H1 (cell line): ENCODE data around the gene TANC1. TPM values are rescaled to one million over a fixed set of nuclear protein-coding genes. Genes with fewer than 3 reads are reported as not detected.

Experiments used
- CTCF ChIA-PET: fragments of 300-600 bp; sonication (Branson Sonifier 250); formaldehyde crosslinking; loops from one replicate; lab custom pipeline; 2021; ENCODE audit not compliant: partially characterized antibody; lab: Charles Lee
- POLR2A ChIA-PET: fragments of 300-600 bp; sonication (Branson Sonifier 250); formaldehyde crosslinking; loops from one replicate; lab custom pipeline; 2021; ENCODE audit warnings: inconsistent platforms; ENCODE audit not compliant: partially characterized antibody; lab: Charles Lee
- DNase-seq, 2 experiments: peaks; one replicate each; pipeline versions ENCODE4 v3.0.0 to v3.0.0-alpha.2; 2010 to 2022; ENCODE audit warnings: low spot score in 2 of 2, low read depth in 1 of 2, mixed read lengths in 1 of 2
- FAIRE-seq: peaks from 2 replicates; lab custom pipeline; 2011; peaks lifted over from hg19 to GRCh38; lab: Jason Lieb, UNC
- H2AFZ ChIP-seq: 2 replicates; pipeline ENCODE4 v1.8.1; 2012; ENCODE audit warnings: low read length, inconsistent platforms
- H2AK5ac ChIP-seq: 2 replicates; pipeline ENCODE4 v1.6.1; 2013; ENCODE audit warnings: low read depth, low read length
- H2BK120ac ChIP-seq: replicated peaks from 2 replicates; pipeline ENCODE3; 2013; ENCODE audit warnings: low read depth, low read length, inconsistent platforms
- H2BK12ac ChIP-seq: 2 replicates; pipeline ENCODE4 v1.6.1; 2013; ENCODE audit warnings: low read depth, low read length
- H2BK15ac ChIP-seq: 2 replicates; pipeline ENCODE4 v1.6.1; 2013; ENCODE audit warnings: low read length
- H2BK20ac ChIP-seq: 2 replicates; pipeline ENCODE4 v1.6.1; 2013; ENCODE audit warnings: low read length
- H2BK5ac ChIP-seq: 2 replicates; pipeline ENCODE4 v1.6.1; 2013; ENCODE audit warnings: low read depth, low read length
- H3K14ac ChIP-seq: 2 replicates; pipeline ENCODE4 v1.6.1; 2013; ENCODE audit warnings: inconsistent platforms; ENCODE audit not compliant: insufficient read length
- H3K18ac ChIP-seq: 2 replicates; pipeline ENCODE4 v1.6.1; 2013; ENCODE audit warnings: low read length; ENCODE audit errors: extremely low read depth
- H3K23ac ChIP-seq: 2 replicates; pipeline ENCODE4 v1.6.1; 2013; ENCODE audit warnings: inconsistent platforms; ENCODE audit not compliant: insufficient read length
- H3K23me2 ChIP-seq: 2 replicates; pipeline ENCODE4 v1.6.1; 2013; ENCODE audit warnings: low read depth, low read length
- H3K27ac ChIP-seq: 2 replicates; pipeline ENCODE4 v1.6.1; 2011; ENCODE audit warnings: low read depth, low read length, inconsistent platforms
- H3K27me3 ChIP-seq, 4 experiments: replicated peaks in 1 of 4; 1 replicate in 1 of 4; 2 replicates in 3 of 4; pipeline versions ENCODE4 v1.6.1 to v1.8.1; 2011 to 2013; ENCODE audit warnings: low read length in 3 of 4, mild to moderate bottlenecking in 3 of 4, inconsistent platforms in 2 of 4, mixed read lengths in 2 of 4, moderate library complexity in 1 of 4; ENCODE audit not compliant: control insufficient read depth in 3 of 4, insufficient read depth in 3 of 4; ENCODE audit errors: extremely low read depth in 1 of 4
- H3K36me3 ChIP-seq, 4 experiments: 2 replicates each; pipeline versions ENCODE4 v1.6.1 to v1.8.1; 2011 to 2013; ENCODE audit warnings: mild to moderate bottlenecking in 4 of 4, low read length in 3 of 4, moderate library complexity in 2 of 4, control low read depth in 1 of 4, inconsistent platforms in 1 of 4; ENCODE audit not compliant: insufficient read depth in 4 of 4, control insufficient read depth in 2 of 4
- H3K4ac ChIP-seq: replicated peaks from 2 replicates; pipeline ENCODE3; 2013; ENCODE audit warnings: low read length, low read depth, mixed read lengths, inconsistent platforms; ENCODE audit not compliant: insufficient read length
- H3K4me1 ChIP-seq, 4 experiments: replicated peaks in 1 of 4; 1 replicate in 1 of 4; 2 replicates in 3 of 4; pipeline versions ENCODE4 v1.6.1 to v1.8.1; 2011 to 2013; ENCODE audit warnings: low read length in 3 of 4, inconsistent platforms in 2 of 4, mixed read lengths in 1 of 4; ENCODE audit not compliant: insufficient read depth in 4 of 4, control insufficient read depth in 3 of 4
- H3K4me2 ChIP-seq, 2 experiments: 2 replicates each; pipeline versions ENCODE4 v1.6.1 to v1.8.1; 2011 to 2013; ENCODE audit warnings: low read depth in 2 of 2, low read length in 2 of 2, control low read depth in 1 of 2, inconsistent platforms in 1 of 2, mild to moderate bottlenecking in 1 of 2; ENCODE audit not compliant: insufficient read depth in 1 of 2
- H3K4me3 ChIP-seq, 4 experiments: fragments of 200-600, 300-600 bp in 1 of 4; sonication (generic), shearing (Covaris generic), sonication (Bioruptor Twin) in 1 of 4; 2 replicates each; pipeline versions ENCODE4 v1.5.1 to v1.8.1; 2011 to 2016; ENCODE audit warnings: low read length in 4 of 4, low read depth in 3 of 4, control low read depth in 2 of 4, inconsistent platforms in 2 of 4, mild to moderate bottlenecking in 2 of 4, mixed read lengths in 1 of 4, moderate library complexity in 1 of 4; ENCODE audit not compliant: insufficient read depth in 2 of 4; ENCODE audit errors: extremely low read depth in 1 of 4
- H3K56ac ChIP-seq: replicated peaks from 2 replicates; pipeline ENCODE3; 2013; ENCODE audit warnings: low read depth, mild to moderate bottlenecking, mixed read lengths, low read length, inconsistent platforms; ENCODE audit not compliant: insufficient read length
- H3K79me1 ChIP-seq: 2 replicates; pipeline ENCODE4 v1.6.1; 2013; ENCODE audit warnings: low read depth, low read length, control low read depth
- H3K79me2 ChIP-seq, 2 experiments: 2 replicates each; pipeline versions ENCODE4 v1.6.1 to v1.8.1; 2012 to 2013; ENCODE audit warnings: low read length in 2 of 2, mild to moderate bottlenecking in 2 of 2, inconsistent platforms in 1 of 2; ENCODE audit not compliant: insufficient read depth in 2 of 2, control insufficient read depth in 1 of 2
- H3K9ac ChIP-seq, 4 experiments: replicated peaks in 1 of 4; 1 replicate in 1 of 4; 2 replicates in 3 of 4; pipeline versions ENCODE4 v1.6.1 to v1.8.1; 2011 to 2013; ENCODE audit warnings: low read depth in 3 of 4, low read length in 3 of 4, control low read depth in 2 of 4, mild to moderate bottlenecking in 2 of 4, moderate library complexity in 2 of 4, inconsistent platforms in 1 of 4; ENCODE audit errors: extremely low read depth in 1 of 4
- H3K9me3 ChIP-seq, 2 experiments: 2 replicates each; pipeline versions ENCODE4 v1.6.1 to v1.8.1; 2012 to 2013; ENCODE audit warnings: mild to moderate bottlenecking in 2 of 2, moderate library complexity in 2 of 2, control low read depth in 1 of 2, inconsistent platforms in 1 of 2, low read depth in 1 of 2, low read length in 1 of 2, mixed read lengths in 1 of 2; ENCODE audit not compliant: insufficient read depth in 2 of 2
- H4K20me1 ChIP-seq, 2 experiments: replicated peaks in 1 of 2; 2 replicates each; pipeline versions ENCODE3 to v1.8.1; 2011 to 2013; ENCODE audit warnings: inconsistent platforms in 2 of 2, low read length in 2 of 2, mild to moderate bottlenecking in 1 of 2; ENCODE audit not compliant: insufficient read depth in 2 of 2, control insufficient read depth in 1 of 2
- H4K5ac ChIP-seq: 2 replicates; pipeline ENCODE4 v1.6.1; 2013; ENCODE audit warnings: low read length, low read depth, mixed read lengths, inconsistent platforms; ENCODE audit not compliant: insufficient read length
- H4K8ac ChIP-seq: 2 replicates; pipeline ENCODE4 v1.8.0; 2013; ENCODE audit warnings: mild to moderate bottlenecking, moderate library complexity, low read length, inconsistent platforms; ENCODE audit not compliant: insufficient read depth; ENCODE audit errors: extremely low read depth
- H4K91ac ChIP-seq: replicated peaks from 2 replicates; pipeline ENCODE3; 2013; ENCODE audit warnings: low read length, mixed read lengths, inconsistent platforms; ENCODE audit not compliant: insufficient read length
- MAX ChIP-seq: IDR thresholded peaks from 2 replicates; pipeline ENCODE4 v1.6.1; 2012; ENCODE audit warnings: inconsistent platforms
- PHF8 ChIP-seq: fragments of 200-600 bp; sonication (generic); conservative IDR thresholded peaks from 2 replicates; pipeline ENCODE4 v1.7.1; 2012; ENCODE audit warnings: low read depth, mild to moderate bottlenecking, inconsistent platforms, low read length, moderate library complexity
- RXRA ChIP-seq: IDR thresholded peaks from 2 replicates; pipeline ENCODE4 v1.6.1; 2011; ENCODE audit warnings: low read depth, mild to moderate bottlenecking, low read length, moderate library complexity; ENCODE audit not compliant: insufficient read depth
- SRF ChIP-seq: IDR thresholded peaks from 2 replicates; pipeline ENCODE4 v1.6.1; 2011; ENCODE audit warnings: mild to moderate bottlenecking, low read depth, low read length, moderate library complexity
- SUZ12 ChIP-seq: fragments of 200-600 bp; sonication (generic); IDR thresholded peaks from 2 replicates; pipeline ENCODE4 v1.6.1; 2012; ENCODE audit warnings: mild to moderate bottlenecking, inconsistent platforms, low read length, moderate library complexity, mixed read lengths
- TBP ChIP-seq: IDR thresholded peaks from 2 replicates; pipeline ENCODE4 v1.6.1; 2011; ENCODE audit warnings: low read depth, low read length, improper control_type of control experiment
- TCF12 ChIP-seq: IDR thresholded peaks from 2 replicates; pipeline ENCODE4 v1.6.1; 2011; ENCODE audit warnings: low read depth, mild to moderate bottlenecking, low read length
- ZNF274 ChIP-seq: IDR thresholded peaks from 2 replicates; pipeline ENCODE4 v1.7.0; 2012; ENCODE audit warnings: low read length, borderline replicate concordance; ENCODE audit errors: extremely low read depth
- WGBS, 2 experiments: shearing (Covaris generic) in 1 of 2; methylation state at CpG; one replicate each; pipeline versions ENCODE4 v1.1.6 to v1.1.7; 2013 to 2015; ENCODE audit warnings: low lambda C conversion rate in 2 of 2, mixed read lengths in 2 of 2, inconsistent platforms in 1 of 2, low coverage in 1 of 2, missing lambda C conversion rate in 1 of 2; ENCODE audit not compliant: insufficient replicate concordance in 2 of 2, insufficient coverage in 1 of 2, insufficient read length in 1 of 2; ENCODE audit errors: extremely low coverage in 1 of 2, missing lambda C conversion rate in 1 of 2; 5-methylcytosine and 5-hydroxymethylcytosine counted together
- polyA plus RNA-seq, 7 experiments: library from polyadenylated mRNA; depleted of rRNA in 3 of 7; stranded (reverse) in 5 of 7; unstranded in 2 of 7; fragments of >200 nt in 5 of 7; fragments of 200-250 nt in 2 of 7; gene quantifications; 1 replicate in 5 of 7; 2 replicates in 1 of 7; 4 replicates in 1 of 7; pipeline versions ENCODE4 v1.2.1 to v1.2.3, GENCODE V29; 2011 to 2013; ENCODE audit warnings: missing spikeins in 2 of 7, mixed read lengths in 2 of 7
- total RNA-seq: library from RNA; stranded (reverse); fragmentation: NEBNext Ultra II Directional; extraction: Animal tissue kit (Norgen Biotek cat#: 25700); gene quantifications from 2 replicates; pipeline ENCODE4 v1.2.1, GENCODE V29; 2021
- TF ChIP-seq, protein P1 (sequence below): IDR thresholded peaks from 2 replicates; pipeline ENCODE4 v1.6.1; 2012; ENCODE audit warnings: inconsistent platforms

Gene TANC1
- total and polyA plus RNA-seq, 2 of the 8 experiments (the other 6 are each of a cell fraction or from before 2014, with no cell fraction given): 4.1 to 7.6 TPM

- no peak overlapping the region for H2BK15ac ChIP-seq
- no peak overlapping the region for H2AFZ ChIP-seq
- no peak overlapping the region for H3K14ac ChIP-seq
- no peak overlapping the region for H3K18ac ChIP-seq
- H2BK20ac ChIP-seq: no peak overlapping the region
- H3K4me3 ChIP-seq: no peak overlapping the region
- no peak overlapping the region for H3K56ac ChIP-seq
- H3K79me1 ChIP-seq: no peaks in the 10 kb centered on the region
- no peaks in the 10 kb centered on the region for H3K9me3 ChIP-seq
- no peaks in the 10 kb centered on the region for H3K36me3 ChIP-seq
- FAIRE-seq: no peak
- WGBS, 2 experiments: 86% methylated on average over 6 of the region's 6 CpGs; no CpG with 5 or more reads in 1 of the 2 experiments
- H3K23ac ChIP-seq: no peak overlapping the region
- H3K4me2 ChIP-seq: no peak overlapping the region
- no peak overlapping the region for H4K5ac ChIP-seq
- H3K27ac ChIP-seq: no peak overlapping the region
- POLR2A ChIA-PET: no interaction called here
- H3K79me2 ChIP-seq: no peaks in the 10 kb centered on the region
- no peak for DNase-seq
- no peaks in the 10 kb centered on the region; the same call in 1 of the 2 replicates for H3K23me2 ChIP-seq
- H3K9ac ChIP-seq: no peak overlapping the region
- no peak overlapping the region for H2AK5ac ChIP-seq
- CTCF ChIA-PET: no interaction called here
- no peak overlapping the region for H2BK5ac ChIP-seq
- H3K4ac ChIP-seq: no peak overlapping the region
- no peak overlapping the region for H2BK12ac ChIP-seq
- H4K8ac ChIP-seq: no peak overlapping the region
- H4K20me1 ChIP-seq: no peaks in the 10 kb centered on the region
- H3K27me3 ChIP-seq: no peaks in the 10 kb centered on the region
- H2BK120ac ChIP-seq: no peak overlapping the region
- H3K4me1 ChIP-seq: no peaks in the 10 kb centered on the region
- no peak overlapping the region for H4K91ac ChIP-seq
- TF ChIP-seq PHF8 (no peak), TBP (no peak), SRF (no peak), ZNF274 (no peak), TCF12 (no peak), MAX (no peak), RXRA (no peak), SUZ12 (no peak)
- TF ChIP-seq, protein P1, sequence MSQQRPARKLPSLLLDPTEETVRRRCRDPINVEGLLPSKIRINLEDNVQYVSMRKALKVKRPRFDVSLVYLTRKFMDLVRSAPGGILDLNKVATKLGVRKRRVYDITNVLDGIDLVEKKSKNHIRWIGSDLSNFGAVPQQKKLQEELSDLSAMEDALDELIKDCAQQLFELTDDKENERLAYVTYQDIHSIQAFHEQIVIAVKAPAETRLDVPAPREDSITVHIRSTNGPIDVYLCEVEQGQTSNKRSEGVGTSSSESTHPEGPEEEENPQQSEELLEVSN: no peak
Observed at GRCh38 chr2:158948964-158949699, 19.3 kb upstream of the TANC1 start.
